ENCODE measurements around the gene WFDC1.

WFDC1 gene

GRCh38 chr16:84299734-84300440, 5.2 kb downstream of the WFDC1 start:
- no peak for DNase-seq (ENCODE audit: insufficient read length, low spot score)
- no peak for FAIRE-seq

- FAIRE-seq: no peak
- no peak for DNase-seq (ENCODE audit: insufficient read length, low spot score)
Measured at GRCh38 chr16:84302111-84302954, 7.7 kb downstream of the WFDC1 start.

GRCh38 chr16:84303023-84303422, 8.3 kb downstream of the WFDC1 start:
- FAIRE-seq (no peak), DNase-seq (ENCODE audit: insufficient read length, low spot score) (no peak)

GRCh38 chr16:84303516-84303915, 8.8 kb downstream of the WFDC1 start:
- no peak for DNase-seq (ENCODE audit: insufficient read length, low spot score)
- no peak for FAIRE-seq

GRCh38 chr16:84306564-84306963, 11.9 kb downstream of the WFDC1 start:
- FAIRE-seq (no peak), DNase-seq (ENCODE audit: insufficient read length, low spot score) (no peak)

GRCh38 chr16:84307209-84307954, 12.7 kb downstream of the WFDC1 start:
- FAIRE-seq (no peak), DNase-seq (ENCODE audit: insufficient read length, low spot score) (no peak)

GRCh38 chr16:84308120-84308519, 13.4 kb downstream of the WFDC1 start:
- FAIRE-seq (no peak), DNase-seq (ENCODE audit: insufficient read length, low spot score) (peak; percentile 32)

- no peak for FAIRE-seq
- no peak for DNase-seq (ENCODE audit: insufficient read length, low spot score)
Measured at GRCh38 chr16:84310642-84311041, 16.0 kb downstream of the WFDC1 start.

GRCh38 chr16:84312783-84313382, 18.2 kb downstream of the WFDC1 start:
- no peak for DNase-seq (ENCODE audit: insufficient read length, low spot score)
- FAIRE-seq: no peak

- DNase-seq (ENCODE audit: insufficient read length, low spot score) (no peak), FAIRE-seq (no peak)
Measured at GRCh38 chr16:84313921-84314320, 19.2 kb downstream of the WFDC1 start.

- FAIRE-seq (no peak), DNase-seq (ENCODE audit: insufficient read length, low spot score) (no peak)
Measured at GRCh38 chr16:84314373-84314772, 19.7 kb downstream of the WFDC1 start.

- FAIRE-seq (no peak), DNase-seq (ENCODE audit: insufficient read length, low spot score) (no peak)
Measured at GRCh38 chr16:84314814-84315213, 20.1 kb downstream of the WFDC1 start.

GRCh38 chr16:84315422-84315821, 20.7 kb downstream of the WFDC1 start:
- no peak for DNase-seq (ENCODE audit: insufficient read length, low spot score)
- no peak for FAIRE-seq

- FAIRE-seq (no peak), DNase-seq (ENCODE audit: insufficient read length, low spot score) (no peak)
Measured at GRCh38 chr16:84318091-84318975, 23.7 kb downstream of the WFDC1 start.

- no peak for FAIRE-seq
- DNase-seq (ENCODE audit: insufficient read length, low spot score): no peak
Measured at GRCh38 chr16:84319146-84319760, 24.6 kb downstream of the WFDC1 start.

- DNase-seq (ENCODE audit: insufficient read length, low spot score): no peak
- no peak for FAIRE-seq
Measured at GRCh38 chr16:84320511-84320910, 25.8 kb downstream of the WFDC1 start.

GRCh38 chr16:84321932-84322331, 27.3 kb downstream of the WFDC1 start:
- DNase-seq (ENCODE audit: insufficient read length, low spot score) (no peak), FAIRE-seq (no peak)

- FAIRE-seq (no peak), DNase-seq (ENCODE audit: insufficient read length, low spot score) (no peak)
Measured at GRCh38 chr16:84322749-84323148, 28.1 kb downstream of the WFDC1 start.

- FAIRE-seq (no peak), DNase-seq (ENCODE audit: insufficient read length, low spot score) (no peak)
Measured at GRCh38 chr16:84323606-84324005, 28.9 kb downstream of the WFDC1 start.
